Activated T-cell treated with anti-CD3 and anti-CD28 coated beads, Interleukin-2, amount 50 U/mL, for 72 hours (primary cell): ENCODE results near the gene TDRD12. TPM values are rescaled to one million over a fixed set of nuclear protein-coding genes. Genes with fewer than 3 reads are reported as not detected.
"Not testable (repeated sequence)": the region's sequence is repeated elsewhere in the genome, so short reads cannot be mapped to it uniquely, and the experiment has no call there.

Experiments
- ATAC-seq, 2 donors: fragments of 150-1000 bp; cut with Tn5 transposase; replicated peaks in 1 of 2; 2 replicates each; pipeline ENCODE4 v1.10.0; 2021; ENCODE audit warnings: moderate library complexity in 2 of 2, mild to moderate bottlenecking in 1 of 2
- DNase-seq, 2 donors: peaks; one replicate each; pipeline ENCODE4 v3.0.0; 2021 to 2022; ENCODE audit warnings: mixed read lengths in 1 of 2
- H3K27ac Mint-ChIP-seq: one replicate; pipeline ENCODE4 v1.8.0; 2022; ENCODE audit warnings: mild to moderate bottlenecking, moderate library complexity, mixed read lengths
- H3K27me3 Mint-ChIP-seq: one replicate; pipeline ENCODE4 v1.8.0; 2022; ENCODE audit warnings: low read depth, mixed read lengths
- H3K36me3 Mint-ChIP-seq, 2 donors: one replicate each; pipeline ENCODE4 v1.8.0; 2022; ENCODE audit warnings: mixed read lengths in 2 of 2, mild to moderate bottlenecking in 1 of 2; ENCODE audit not compliant: insufficient read depth in 2 of 2
- H3K4me1 Mint-ChIP-seq: one replicate; pipeline ENCODE4 v1.8.0; 2022; ENCODE audit warnings: low read depth, mixed read lengths
- H3K4me3 Mint-ChIP-seq, 2 donors: one replicate each; pipeline ENCODE4 v1.8.0; 2022; ENCODE audit warnings: mild to moderate bottlenecking in 2 of 2, mixed read lengths in 2 of 2, moderate library complexity in 2 of 2
- H3K9me3 Mint-ChIP-seq, 2 donors: one replicate each; pipeline ENCODE4 v1.8.0; 2022; ENCODE audit warnings: mixed read lengths in 2 of 2
- total RNA-seq, 2 donors: library from RNA; stranded (reverse); gene quantifications; one replicate each; pipeline ENCODE4 v1.2.3, GENCODE V29; 2022

TDRD12 gene
- total RNA-seq, 2 donors from 2014 or later, result 0.91 to 2.0 TPM

- Mint-ChIP-seq H3K4me1 (peaks cover 47% of the 10 kb centered on the region), H3K4me3 (peak overlapping the region; percentile 39 to 76), H3K27ac (peak overlapping the region; percentile 73), H3K36me3 (peaks cover 28 to 62% of the 10 kb centered on the region in 2 donors)
- not testable (repeated sequence) for H3K27me3 Mint-ChIP-seq, ATAC-seq, H3K9me3 Mint-ChIP-seq
- DNase-seq, result peak; percentile 25 to 28
Observed at GRCh38 chr19:32696771-32697170, 22.8 kb upstream of the TDRD12 start.

- H3K36me3 Mint-ChIP-seq, result peaks cover 25 to 74% of the 10 kb centered on the region in 2 donors
- not testable (repeated sequence) for ATAC-seq, H3K27me3 Mint-ChIP-seq, H3K27ac Mint-ChIP-seq, H3K9me3 Mint-ChIP-seq, DNase-seq, H3K4me3 Mint-ChIP-seq
- peaks cover 22% of the 10 kb centered on the region for H3K4me1 Mint-ChIP-seq
Observed at GRCh38 chr19:32700129-32700528, 19.4 kb upstream of the TDRD12 start.

- ATAC-seq, result no peak
- H3K27ac Mint-ChIP-seq, result no peak overlapping the region
- no peaks in the 10 kb centered on the region for H3K27me3 Mint-ChIP-seq
- H3K9me3 Mint-ChIP-seq, result peaks cover 3 to 5% of the 10 kb centered on the region in 2 donors
- peaks cover 21 to 70% of the 10 kb centered on the region in 2 donors for H3K36me3 Mint-ChIP-seq
- H3K4me1 Mint-ChIP-seq, result peaks cover 7% of the 10 kb centered on the region
- no peak for DNase-seq
- H3K4me3 Mint-ChIP-seq, result no peak overlapping the region
Observed at GRCh38 chr19:32702010-32702409, 17.6 kb upstream of the TDRD12 start.

GRCh38 chr19:32704006-32704405, 15.6 kb upstream of the TDRD12 start:
- not testable (repeated sequence) for H3K27me3 Mint-ChIP-seq, ATAC-seq, DNase-seq, H3K27ac Mint-ChIP-seq, H3K4me3 Mint-ChIP-seq, H3K9me3 Mint-ChIP-seq
- H3K4me1 Mint-ChIP-seq, result peaks cover 11% of the 10 kb centered on the region
- H3K36me3 Mint-ChIP-seq, result peaks cover 16 to 64% of the 10 kb centered on the region in 2 donors

- DNase-seq, result peak; percentile 46 to 50
- peaks cover 11 to 45% of the 10 kb centered on the region in 2 donors for H3K36me3 Mint-ChIP-seq
- peak; percentile 92 to 98 for ATAC-seq
Observed at GRCh38 chr19:32708457-32708856, 11.1 kb upstream of the TDRD12 start.

GRCh38 chr19:32709032-32709431, 10.5 kb upstream of the TDRD12 start:
- H3K4me1 Mint-ChIP-seq, result peaks cover 12% of the 10 kb centered on the region
- ATAC-seq, result peak; percentile 29 to 31
- H3K36me3 Mint-ChIP-seq, result peaks cover 8 to 40% of the 10 kb centered on the region in 2 donors
- DNase-seq, result no peak
- peaks cover 3% of the 10 kb centered on the region in 2 donors for H3K9me3 Mint-ChIP-seq
- H3K27me3 Mint-ChIP-seq, result no peaks in the 10 kb centered on the region
- peak overlapping the region; percentile 88 for H3K27ac Mint-ChIP-seq
- peak overlapping the region in 1 of 2 donors; percentile 10 for H3K4me3 Mint-ChIP-seq

More at GRCh38 chr19:32708457-32708856, 11.1 kb upstream of the TDRD12 start:
- Mint-ChIP-seq H3K4me1 (peaks cover 12% of the 10 kb centered on the region), H3K4me3 (peak overlapping the region; percentile 32 to 37), H3K27ac (peak overlapping the region; percentile 88), H3K27me3 (no peaks in the 10 kb centered on the region), H3K9me3 (peaks cover 3% of the 10 kb centered on the region in 2 donors)

- H3K4me3 Mint-ChIP-seq, result no peak overlapping the region
- H3K27me3 Mint-ChIP-seq, result no peaks in the 10 kb centered on the region
- H3K9me3 Mint-ChIP-seq, result no peaks in the 10 kb centered on the region
- peaks cover 5 to 35% of the 10 kb centered on the region in 2 donors for H3K36me3 Mint-ChIP-seq
- H3K27ac Mint-ChIP-seq, result no peak overlapping the region
- DNase-seq (no peak), ATAC-seq (no peak)
- H3K4me1 Mint-ChIP-seq, result peaks cover 12% of the 10 kb centered on the region
Observed at GRCh38 chr19:32711747-32712146, 7.8 kb upstream of the TDRD12 start.

GRCh38 chr19:32716203-32716602, 3.4 kb upstream of the TDRD12 start:
- DNase-seq, H3K27me3 Mint-ChIP-seq, H3K27ac Mint-ChIP-seq, H3K9me3 Mint-ChIP-seq, H3K4me1 Mint-ChIP-seq, ATAC-seq, H3K4me3 Mint-ChIP-seq: not testable (repeated sequence)
- H3K36me3 Mint-ChIP-seq, result peaks cover 0 to 15% of the 10 kb centered on the region in 2 donors

- Mint-ChIP-seq H3K4me1 (peaks cover 4% of the 10 kb centered on the region), H3K9me3 (no peaks in the 10 kb centered on the region), H3K4me3 (no peak overlapping the region), H3K27me3 (no peaks in the 10 kb centered on the region), H3K36me3 (peaks cover 0 to 13% of the 10 kb centered on the region in 2 donors), H3K27ac (no peak overlapping the region)
- no peak for ATAC-seq
- no peak for DNase-seq
Observed at GRCh38 chr19:32717496-32717895, 2.1 kb upstream of the TDRD12 start.

GRCh38 chr19:32718286-32718685, 1.3 kb upstream of the TDRD12 start:
- Mint-ChIP-seq H3K27ac (no peak overlapping the region), H3K36me3 (peaks cover 0 to 10% of the 10 kb centered on the region in 2 donors), H3K4me3 (no peak overlapping the region), H3K27me3 (no peaks in the 10 kb centered on the region), H3K9me3 (no peaks in the 10 kb centered on the region), H3K4me1 (peaks cover 4% of the 10 kb centered on the region)
- ATAC-seq (no peak), DNase-seq (no peak)

GRCh38 chr19:32720216-32720935, 809 bp downstream of the TDRD12 start:
- ATAC-seq, result no peak
- no peak for DNase-seq
- H3K36me3 Mint-ChIP-seq, result peaks cover 0 to 5% of the 10 kb centered on the region in 2 donors
- H3K4me3 Mint-ChIP-seq, result no peak overlapping the region
- peaks cover 4% of the 10 kb centered on the region for H3K4me1 Mint-ChIP-seq
- no peaks in the 10 kb centered on the region for H3K27me3 Mint-ChIP-seq
- no peak overlapping the region for H3K27ac Mint-ChIP-seq
- peaks cover 0 to under 1% of the 10 kb centered on the region in 2 donors for H3K9me3 Mint-ChIP-seq

- peaks cover 0 to 3% of the 10 kb centered on the region in 2 donors for H3K36me3 Mint-ChIP-seq
- H3K27ac Mint-ChIP-seq, result no peak overlapping the region
- peaks cover 0 to 4% of the 10 kb centered on the region in 2 donors for H3K9me3 Mint-ChIP-seq
- no peak for DNase-seq
- ATAC-seq, result no peak
- no peaks in the 10 kb centered on the region for H3K27me3 Mint-ChIP-seq
- H3K4me1 Mint-ChIP-seq, result peaks cover 4% of the 10 kb centered on the region
- H3K4me3 Mint-ChIP-seq, result no peak overlapping the region
Observed at GRCh38 chr19:32720936-32721250, 1.3 kb downstream of the TDRD12 start.

GRCh38 chr19:32735936-32736335, 16.4 kb downstream of the TDRD12 start:
- H3K4me1 Mint-ChIP-seq, result no peaks in the 10 kb centered on the region

GRCh38 chr19:32743021-32743420, 23.5 kb downstream of the TDRD12 start:
- H3K27me3 Mint-ChIP-seq, result peaks cover 18% of the 10 kb centered on the region
- no peak for ATAC-seq

More at GRCh38 chr19:32735936-32736335, 16.4 kb downstream of the TDRD12 start:
- Mint-ChIP-seq H3K27me3 (peaks cover 16% of the 10 kb centered on the region), H3K27ac (no peak overlapping the region), H3K9me3 (no peaks in the 10 kb centered on the region), H3K36me3 (no peaks in the 10 kb centered on the region), H3K4me3 (no peak overlapping the region)
- ATAC-seq (no peak), DNase-seq (no peak)

More at GRCh38 chr19:32743021-32743420, 23.5 kb downstream of the TDRD12 start:
- no peaks in the 10 kb centered on the region for H3K9me3 Mint-ChIP-seq
- H3K4me1 Mint-ChIP-seq, result peaks cover 3% of the 10 kb centered on the region
- H3K4me3 Mint-ChIP-seq, result no peak overlapping the region
- H3K36me3 Mint-ChIP-seq, result no peaks in the 10 kb centered on the region
- no peak overlapping the region for H3K27ac Mint-ChIP-seq
- no peak for DNase-seq
